ENCODE results near the gene SEPHS2.
A peak's percentile ranks its signal among the peaks of the same experiment; 100 is the strongest.

Gene SEPHS2

DNA sequence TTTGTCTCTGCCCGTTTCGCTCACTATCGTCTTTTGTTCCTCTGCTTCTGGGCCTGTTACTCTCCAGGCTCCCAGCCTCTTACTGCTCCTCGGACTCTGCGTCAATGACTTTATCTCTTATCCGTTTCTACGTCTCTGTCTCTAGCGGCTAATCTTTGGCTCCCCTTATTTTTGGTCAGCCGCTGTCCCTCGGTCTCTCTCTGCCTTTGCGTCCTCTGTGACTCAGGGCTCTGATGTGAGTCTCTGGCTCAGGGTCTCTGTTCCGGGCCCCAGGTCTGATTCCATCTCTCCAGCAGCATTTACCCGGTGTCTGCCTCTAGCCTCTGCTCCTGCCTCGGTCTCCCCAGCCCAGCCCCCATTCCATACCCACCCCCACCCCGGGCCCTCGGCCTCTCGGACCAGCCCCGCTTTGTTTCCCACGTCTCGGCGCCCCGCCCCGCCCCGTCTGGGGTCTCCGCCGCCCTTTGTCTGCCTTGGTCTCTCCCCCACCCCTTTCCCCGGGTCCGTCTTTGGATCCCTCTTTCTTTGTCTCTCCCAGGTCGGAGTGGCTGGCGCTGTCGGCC is 51.0 kb downstream of the SEPHS2 start:
- peaks cover 0 to 16% (median 10%) of the 10 kb centered on the region in 5 donors for H3K36me3 ChIP-seq (ENCODE audit: control insufficient read depth in 5 of 5, insufficient read depth in 5 of 5, low read length in 5 of 5)
- H3K9me3 ChIP-seq (ENCODE audit: control insufficient read depth in 5 of 5, low read length in 5 of 5): no peaks in the 10 kb centered on the region
- no peaks in the 10 kb centered on the region for H3K27me3 ChIP-seq (ENCODE audit: control insufficient read depth in 5 of 5, insufficient read depth in 4 of 5, low read length in 5 of 5)
- peaks cover 2 to 22% (median 17%) of the 10 kb centered on the region in 5 donors for H3K4me1 ChIP-seq (ENCODE audit: control insufficient read depth in 5 of 5, insufficient read depth in 5 of 5, low read length in 5 of 5)
- H3K4me3 ChIP-seq (ENCODE audit: low read depth in 1 of 5, low read length in 5 of 5): peak overlapping the region; percentile 64 to 88 (median 75)
- peak overlapping the region; percentile 39 to 82 (median 77) for H3K9ac ChIP-seq (ENCODE audit: low read length in 5 of 5)
- peak overlapping the region; percentile 52 for H3K27ac ChIP-seq (ENCODE audit: low read depth, low read length)
